Measurements from ENCODE around the gene C1orf56.

The C1orf56 gene

GRCh38 chr1:151035167-151035566 lies 12.4 kb upstream of the C1orf56 start:
- no peak overlapping the region for H3K27ac ChIP-seq (ENCODE audit: low read depth, low read length)
- no peaks in the 10 kb centered on the region for H3K9me3 ChIP-seq (ENCODE audit: control insufficient read depth, insufficient read depth, low read length)
- no peaks in the 10 kb centered on the region for H3K9me2 ChIP-seq (replicated peaks; ENCODE audit: control insufficient read depth, low read length)
- no peaks in the 10 kb centered on the region for H3K4me1 ChIP-seq (ENCODE audit: control insufficient read depth, low read length)
- TF ChIP-seq EZH2phosphoT487 (IDR thresholded peaks at IDR 0.05; ENCODE audit: borderline replicate concordance, low read length): no peak
- no peak for TF ChIP-seq CTCF (IDR thresholded peaks at IDR 0.05; ENCODE audit: low read depth, low read length, poor library complexity, severe bottlenecking)
- no peaks in the 10 kb centered on the region for H3K79me2 ChIP-seq (ENCODE audit: control insufficient read depth, low read length)
- H3K4me3 ChIP-seq (ENCODE audit: low read length): no peak overlapping the region
- no peaks in the 10 kb centered on the region for H3F3A ChIP-seq (ENCODE audit: control insufficient read depth, insufficient read depth)
- no peak overlapping the region for H3K4me2 ChIP-seq (ENCODE audit: low read length)
- H3K27me3 ChIP-seq (ENCODE audit: control insufficient read depth, low read length): no peaks in the 10 kb centered on the region
- H4K20me1 ChIP-seq (ENCODE audit: control insufficient read depth, insufficient read depth, low read depth, low read length): no peaks in the 10 kb centered on the region
- H3K36me3 ChIP-seq (ENCODE audit: control insufficient read depth, low read length): peaks cover 14% of the 10 kb centered on the region

GRCh38 chr1:151036356-151036755 lies 11.2 kb upstream of the C1orf56 start, which contains the start of gene BNIPL:
BNIPL (plus strand) TSS chr1:151036586; CDS start chr1:151036726, 140 bp downstream.
- H3K9me3 ChIP-seq (ENCODE audit: control insufficient read depth, insufficient read depth, low read length): no peaks in the 10 kb centered on the region
- no peaks in the 10 kb centered on the region for H3K4me1 ChIP-seq (ENCODE audit: control insufficient read depth, low read length)
- no peaks in the 10 kb centered on the region for H3F3A ChIP-seq (ENCODE audit: control insufficient read depth, insufficient read depth)
- H4K20me1 ChIP-seq (ENCODE audit: control insufficient read depth, insufficient read depth, low read depth, low read length): no peaks in the 10 kb centered on the region
- H3K36me3 ChIP-seq (ENCODE audit: control insufficient read depth, low read length): peaks cover 10% of the 10 kb centered on the region
- no peak within 1 kb of the TSS for H3K27ac ChIP-seq (ENCODE audit: low read depth, low read length)
- H3K27me3 ChIP-seq (ENCODE audit: control insufficient read depth, low read length): no peaks in the 10 kb centered on the region
- no peaks in the 10 kb centered on the region for H3K79me2 ChIP-seq (ENCODE audit: control insufficient read depth, low read length)
- H3K9me2 ChIP-seq (replicated peaks; ENCODE audit: control insufficient read depth, low read length): no peaks in the 10 kb centered on the region
- no peak within 1 kb of the TSS for H3K4me3 ChIP-seq (ENCODE audit: low read length)
- TF ChIP-seq CTCF (IDR thresholded peaks at IDR 0.05; ENCODE audit: low read depth, low read length, poor library complexity, severe bottlenecking) (no peak), EZH2phosphoT487 (IDR thresholded peaks at IDR 0.05; ENCODE audit: borderline replicate concordance, low read length) (no peak)
- no peak within 1 kb of the TSS for H3K4me2 ChIP-seq (ENCODE audit: low read length)

GRCh38 chr1:151037032-151037431 lies 10.5 kb upstream of the C1orf56 start:
- H3K4me2 ChIP-seq (ENCODE audit: low read length): no peak overlapping the region

More at GRCh38 chr1:151037032-151037431, 10.5 kb upstream of the C1orf56 start:
- Histone ChIP-seq H3K4me1 (ENCODE audit: control insufficient read depth, low read length) (no peaks in the 10 kb centered on the region), H3K36me3 (ENCODE audit: control insufficient read depth, low read length) (peaks cover 7% of the 10 kb centered on the region), H4K20me1 (ENCODE audit: control insufficient read depth, insufficient read depth, low read depth, low read length) (no peaks in the 10 kb centered on the region), H3F3A (ENCODE audit: control insufficient read depth, insufficient read depth) (no peaks in the 10 kb centered on the region), H3K9me3 (ENCODE audit: control insufficient read depth, insufficient read depth, low read length) (no peaks in the 10 kb centered on the region), H3K27ac (ENCODE audit: low read depth, low read length) (no peak overlapping the region), H3K79me2 (ENCODE audit: control insufficient read depth, low read length) (no peaks in the 10 kb centered on the region), H3K27me3 (ENCODE audit: control insufficient read depth, low read length) (no peaks in the 10 kb centered on the region), H3K4me3 (ENCODE audit: low read length) (no peak overlapping the region), H3K9me2 (replicated peaks; ENCODE audit: control insufficient read depth, low read length) (no peaks in the 10 kb centered on the region)
- TF ChIP-seq EZH2phosphoT487 (IDR thresholded peaks at IDR 0.05; ENCODE audit: borderline replicate concordance, low read length) (no peak), CTCF (IDR thresholded peaks at IDR 0.05; ENCODE audit: low read depth, low read length, poor library complexity, severe bottlenecking) (no peak)

Measured in DOHH2 (cell line).